T-helper 1 cell (primary cell): Measurements from ENCODE around the gene LRP1.
"Not testable (repeated sequence)": the region's sequence is repeated elsewhere in the genome, so short reads cannot be mapped to it uniquely, and the experiment has no call there.

ENCODE experiments used
- DNase-seq, 5 donors: peaks; one replicate each; pipeline ENCODE4 v3.0.0-alpha.2; 2012 to 2020

The LRP1 gene

DNA sequence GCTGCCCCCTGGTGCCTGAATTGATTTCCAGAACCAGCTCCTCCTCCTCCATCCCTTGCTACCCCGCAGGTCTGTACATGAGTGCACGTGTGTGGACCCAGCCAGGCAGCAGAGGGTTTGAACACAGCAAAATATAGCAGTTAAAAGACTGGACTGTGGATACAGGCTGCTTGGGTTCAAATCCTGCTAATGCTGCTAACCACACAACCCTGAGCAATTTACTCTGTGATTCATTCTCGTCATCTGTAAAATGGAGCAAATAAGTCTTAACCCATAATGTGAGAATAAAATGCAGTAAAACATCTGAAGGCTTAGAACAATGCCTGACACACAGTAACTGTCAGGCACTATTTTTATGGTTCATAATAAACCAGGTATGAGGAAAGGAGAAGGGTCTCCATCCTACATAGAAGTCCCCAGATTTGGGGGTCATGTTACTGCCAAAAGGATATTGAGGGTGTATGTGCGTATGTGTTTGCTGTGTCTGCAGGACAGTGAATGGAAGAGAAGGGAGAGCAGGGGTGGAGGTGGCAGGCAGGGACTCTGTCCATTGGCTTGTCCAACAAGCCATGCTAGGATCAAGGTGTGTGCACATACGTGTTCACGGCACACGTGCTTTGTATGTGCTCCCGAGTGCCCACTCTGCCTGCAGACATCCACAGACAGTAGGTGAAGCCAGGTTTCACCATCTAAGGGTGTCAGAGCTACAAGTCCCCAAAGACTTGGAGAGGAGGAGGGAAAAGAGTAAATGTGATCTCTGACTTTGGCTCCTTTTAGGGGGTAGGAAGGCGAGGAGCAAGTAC, 15.6 kb upstream of the LRP1 start:
- no peak for DNase-seq

GRCh38 chr12:57116580-57117281, 11.6 kb upstream of the LRP1 start:
- no peak for DNase-seq

- no peak for DNase-seq
Measured at GRCh38 chr12:57118711-57119271, 9.5 kb upstream of the LRP1 start.

DNA sequence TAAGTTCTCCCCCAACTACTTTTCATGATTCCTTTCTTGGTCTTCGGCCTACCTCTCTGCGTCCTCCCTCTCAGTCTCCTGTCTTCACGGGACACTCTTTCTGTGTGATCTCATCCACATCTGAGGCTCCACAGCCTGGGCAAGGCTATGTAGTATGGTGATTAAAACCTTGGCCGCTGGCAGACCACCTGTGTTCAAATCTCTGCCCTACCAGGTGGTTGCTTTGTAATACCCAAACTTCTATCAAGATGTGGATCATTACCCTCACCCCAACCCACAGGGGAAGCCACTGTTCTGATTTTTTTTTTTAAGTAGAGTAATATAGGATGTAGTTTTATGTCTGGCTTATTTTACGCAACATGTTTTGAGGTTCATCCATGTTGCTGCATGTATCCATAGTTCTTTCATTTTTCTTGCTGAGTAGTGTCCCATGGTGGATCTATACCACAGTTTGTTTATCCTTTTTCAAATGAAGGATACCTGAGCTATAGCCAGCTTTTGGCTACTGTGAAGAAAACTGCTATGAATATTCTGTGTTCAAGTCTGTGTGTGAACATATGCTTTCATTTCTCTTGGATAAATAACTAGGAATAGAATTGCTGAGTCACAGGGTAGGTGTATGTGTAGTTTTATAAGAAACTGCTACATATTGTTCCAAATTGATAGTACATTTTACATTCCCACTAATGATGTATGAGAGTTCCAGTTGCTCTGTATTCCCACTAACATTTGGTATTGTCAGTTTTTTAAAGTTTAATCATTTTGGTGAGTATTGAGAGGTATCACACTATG, 8.8 kb upstream of the LRP1 start:
- no peak for DNase-seq

DNA sequence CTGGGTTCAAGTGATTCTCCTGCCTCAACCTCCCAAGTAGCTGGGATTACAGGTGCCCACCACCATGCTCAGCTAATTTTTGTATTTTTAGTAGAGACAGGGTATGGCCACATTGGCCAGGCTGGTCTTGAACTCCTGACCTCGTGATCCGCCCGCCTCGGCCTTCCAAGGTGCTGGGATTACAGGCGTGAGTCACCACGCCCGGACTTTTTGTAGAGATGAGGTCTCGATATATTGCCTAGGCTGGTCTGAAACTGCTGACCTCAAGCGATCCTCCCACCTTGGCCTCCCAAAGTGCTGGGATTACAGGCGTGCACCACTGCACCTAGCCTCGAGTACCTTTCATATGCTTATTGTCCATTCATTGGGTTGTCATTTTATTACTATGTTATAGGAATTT, 7.6 kb upstream of the LRP1 start:
- not testable (repeated sequence) for DNase-seq

- no peak for DNase-seq
Measured at GRCh38 chr12:57123813-57124212, 4.5 kb upstream of the LRP1 start.

GRCh38 chr12:57124261-57124877, 3.9 kb upstream of the LRP1 start:
- peak; percentile 41 to 76 (median 64) for DNase-seq

DNA sequence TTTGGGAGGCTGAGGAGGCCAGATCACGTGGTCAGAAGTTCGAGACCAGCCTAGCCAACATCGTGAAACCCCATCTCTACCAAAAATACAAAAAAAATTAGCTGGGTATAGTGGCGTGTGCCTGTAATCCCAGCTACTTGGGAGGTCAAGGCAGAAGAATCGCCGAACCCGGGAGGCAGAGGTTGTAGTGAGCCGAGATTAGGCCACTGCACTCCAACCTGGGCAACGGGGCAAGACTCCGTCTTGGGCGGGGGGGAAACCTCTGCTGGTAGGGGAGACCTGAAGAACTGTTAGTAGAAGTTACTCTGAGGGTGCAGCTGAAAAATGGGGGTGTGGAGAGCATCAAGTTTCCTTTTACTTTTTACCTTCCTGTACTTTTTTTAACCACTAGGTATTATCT, 2.2 kb upstream of the LRP1 start:
- no peak for DNase-seq

GRCh38 chr12:57126561-57126960, 1.7 kb upstream of the LRP1 start:
- DNase-seq = no peak

- DNase-seq = peak in 4 of 5 donors; percentile 14 to 31 (median 26)
Measured at GRCh38 chr12:57127101-57127725, 1.1 kb upstream of the LRP1 start.

DNA sequence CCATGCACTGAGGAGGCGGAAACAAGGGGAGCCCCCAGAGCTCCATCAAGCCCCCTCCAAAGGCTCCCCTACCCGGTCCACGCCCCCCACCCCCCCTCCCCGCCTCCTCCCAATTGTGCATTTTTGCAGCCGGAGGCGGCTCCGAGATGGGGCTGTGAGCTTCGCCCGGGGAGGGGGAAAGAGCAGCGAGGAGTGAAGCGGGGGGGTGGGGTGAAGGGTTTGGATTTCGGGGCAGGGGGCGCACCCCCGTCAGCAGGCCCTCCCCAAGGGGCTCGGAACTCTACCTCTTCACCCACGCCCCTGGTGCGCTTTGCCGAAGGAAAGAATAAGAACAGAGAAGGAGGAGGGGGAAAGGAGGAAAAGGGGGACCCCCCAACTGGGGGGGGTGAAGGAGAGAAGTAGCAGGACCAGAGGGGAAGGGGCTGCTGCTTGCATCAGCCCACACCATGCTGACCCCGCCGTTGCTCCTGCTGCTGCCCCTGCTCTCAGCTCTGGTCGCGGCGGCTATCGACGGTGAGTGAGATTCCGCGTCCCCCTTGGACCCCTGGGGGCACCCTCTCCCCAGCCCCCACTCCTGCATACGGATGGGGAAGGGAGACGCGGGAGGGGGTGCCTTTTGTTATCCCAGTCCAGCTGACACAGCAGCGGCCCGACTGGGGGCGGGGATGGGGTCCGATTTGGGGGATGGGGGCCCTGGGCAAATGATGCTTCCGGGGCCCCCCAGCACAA, 400 bp downstream of the LRP1 start:
- DNase-seq = no peak

DNA sequence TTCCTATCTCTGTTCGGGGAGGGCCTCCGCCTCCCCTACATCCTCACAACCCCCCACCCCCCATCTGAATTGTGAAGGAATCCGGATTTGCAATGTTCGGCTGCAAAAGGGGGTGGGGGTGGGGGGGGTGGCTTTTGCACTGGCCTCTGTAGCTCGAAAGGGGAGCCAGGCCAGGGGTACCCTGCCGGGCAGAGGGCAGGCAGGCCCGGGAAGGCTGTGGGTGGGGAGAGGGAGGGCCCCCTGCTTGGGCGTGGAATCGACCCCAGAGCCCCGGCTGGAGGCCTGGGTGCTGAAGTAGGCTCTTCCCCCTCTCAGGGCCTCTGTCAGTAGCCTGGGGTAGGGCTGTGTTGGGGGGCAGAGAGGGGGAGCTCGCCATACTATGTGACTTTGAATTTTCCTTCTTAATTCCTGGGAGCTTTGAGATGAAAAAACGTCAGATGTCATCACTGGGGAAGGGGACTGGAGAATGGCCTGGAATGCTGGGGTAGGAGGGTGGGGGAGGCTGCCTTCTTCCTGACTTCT, 1.1 kb downstream of the LRP1 start:
- no peak for DNase-seq

- no peak for DNase-seq
Measured at GRCh38 chr12:57129889-57130288, 1.6 kb downstream of the LRP1 start.

- DNase-seq = no peak
Measured at GRCh38 chr12:57130941-57131340, 2.7 kb downstream of the LRP1 start.

DNA sequence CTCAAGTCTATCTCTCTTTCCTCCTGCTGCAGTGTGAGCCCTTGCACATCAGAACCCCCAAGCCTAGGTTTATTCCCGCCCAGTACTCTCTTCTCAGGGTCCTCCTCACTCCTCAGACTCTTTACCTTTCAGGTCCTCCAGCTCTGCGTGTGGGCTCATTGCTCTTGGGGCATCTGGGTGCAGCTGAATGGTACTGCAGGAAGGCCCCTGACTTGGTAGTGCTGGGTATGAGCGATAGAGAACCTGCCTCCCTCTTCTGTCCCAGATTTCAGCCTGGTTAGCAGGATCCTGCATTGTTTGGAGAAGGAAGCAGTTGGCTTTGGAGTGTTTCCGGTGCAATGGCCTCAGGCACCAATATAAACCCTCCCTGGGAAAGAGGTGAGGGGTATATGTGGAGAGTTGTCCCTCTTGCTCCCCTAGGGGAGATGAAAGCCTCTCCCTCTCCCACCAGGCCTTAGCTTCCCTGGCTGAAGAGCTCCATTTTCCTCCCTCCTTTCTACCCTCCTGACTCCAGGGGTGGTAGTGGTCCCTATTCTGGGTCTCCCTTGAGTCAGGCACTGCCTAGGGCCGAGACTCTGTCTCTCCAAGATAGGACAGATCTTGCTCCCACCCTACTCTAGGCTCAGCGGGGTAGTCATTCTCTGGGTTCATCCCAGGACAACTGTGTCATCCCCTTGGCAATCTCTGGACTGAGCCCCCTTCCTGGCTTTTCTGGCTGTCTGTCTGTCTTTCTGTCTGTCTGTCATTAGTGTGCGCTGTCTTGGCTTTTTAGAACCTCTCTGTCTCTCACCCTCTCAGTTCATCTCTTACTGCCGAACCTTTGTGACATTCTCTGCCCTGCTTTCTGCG, 3.8 kb downstream of the LRP1 start:
- DNase-seq = no peak

- DNase-seq = no peak
Measured at GRCh38 chr12:57133013-57133569, 4.8 kb downstream of the LRP1 start.

DNA sequence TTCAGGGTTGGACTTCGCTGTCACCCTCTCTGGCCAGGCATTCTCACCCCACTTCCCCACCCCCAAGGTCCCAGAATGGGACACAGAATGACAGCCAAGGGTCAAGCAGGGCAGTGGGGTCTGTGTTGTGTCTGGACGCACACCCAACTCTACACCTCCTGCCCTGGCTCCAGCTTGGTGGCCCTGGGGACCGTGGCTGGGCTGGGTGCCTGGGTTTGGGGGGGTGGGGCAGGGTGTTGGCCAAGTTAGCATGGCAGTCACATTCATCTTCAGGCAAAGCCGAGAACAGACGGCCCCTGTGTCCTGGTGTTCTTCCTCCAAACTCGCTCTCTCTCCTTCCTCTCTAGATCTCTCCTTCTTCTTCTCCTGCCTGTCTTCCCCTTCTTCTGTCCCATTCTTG, 5.6 kb downstream of the LRP1 start:
- DNase-seq = no peak

- DNase-seq = no peak
Measured at GRCh38 chr12:57134949-57135348, 6.7 kb downstream of the LRP1 start.

GRCh38 chr12:57135527-57136326, 7.4 kb downstream of the LRP1 start:
- no peak for DNase-seq
